ENCODE measurements around the gene CHCHD10. TPM values are rescaled to one million over a fixed set of nuclear protein-coding genes. Genes with fewer than 3 reads are reported as not detected.

The CHCHD10 gene
- total RNA-seq, 1 experiment from 2014 or later = 115 TPM

- peaks cover 12% of the 10 kb centered on the region for H4K20me1 ChIP-seq (ENCODE audit: insufficient read depth, low read depth, low read length)
- peak overlapping the region; percentile 32; the same call in 1 of the 2 replicates for H3K27ac ChIP-seq (ENCODE audit: low read length)
- no peaks in the 10 kb centered on the region for H3K9me3 ChIP-seq (ENCODE audit: low read length)
- no peak for DNase-seq
- no peak overlapping the region for H3K4me3 ChIP-seq (ENCODE audit: low read length)
- H3K4me2 ChIP-seq (ENCODE audit: low read depth, low read length, poor library complexity, severe bottlenecking) = no peak overlapping the region
- H3K36me3 ChIP-seq (ENCODE audit: insufficient read depth, low read length) = 0 out of 2 replicates have a peak, but pooled peaks cover 15% of the 10 kb centered on the region
- no peaks in the 10 kb centered on the region for H3K27me3 ChIP-seq (ENCODE audit: low read length)
- no peak overlapping the region for H3K9ac ChIP-seq (ENCODE audit: low read length)
- no peak overlapping the region for H2AFZ ChIP-seq (ENCODE audit: low read length)
- H3K79me2 ChIP-seq (ENCODE audit: low read length) = peaks cover 20% of the 10 kb centered on the region
- H3K9me2 ChIP-seq (replicated peaks; ENCODE audit: insufficient read depth, low read length) = no peaks in the 10 kb centered on the region
- peaks cover 23% of the 10 kb centered on the region for H3K4me1 ChIP-seq (ENCODE audit: low read length)
Measured at GRCh38 chr22:23784215-23784732, 16.5 kb upstream of the CHCHD10 start.

- Histone ChIP-seq H3K4me3 (ENCODE audit: low read length) (no peak overlapping the region), H3K79me2 (ENCODE audit: low read length) (peaks cover 13% of the 10 kb centered on the region), H3K4me2 (ENCODE audit: low read depth, low read length, poor library complexity, severe bottlenecking) (no peak overlapping the region), H3K9me3 (ENCODE audit: low read length) (no peaks in the 10 kb centered on the region), H3K27me3 (ENCODE audit: low read length) (no peaks in the 10 kb centered on the region), H3K9ac (ENCODE audit: low read length) (no peak overlapping the region), H4K20me1 (ENCODE audit: insufficient read depth, low read depth, low read length) (peaks cover 10% of the 10 kb centered on the region), H2AFZ (ENCODE audit: low read length) (no peak overlapping the region), H3K9me2 (replicated peaks; ENCODE audit: insufficient read depth, low read length) (no peaks in the 10 kb centered on the region), H3K36me3 (ENCODE audit: insufficient read depth, low read length) (0 out of 2 replicates have a peak, but pooled peaks cover 14% of the 10 kb centered on the region), H3K27ac (ENCODE audit: low read length) (no peak overlapping the region), H3K4me1 (ENCODE audit: low read length) (peaks cover 16% of the 10 kb centered on the region)
- DNase-seq = no peak
Measured at GRCh38 chr22:23783265-23784150, 15.7 kb upstream of the CHCHD10 start.

GRCh38 chr22:23782703-23783102 is 14.9 kb upstream of the CHCHD10 start:
- Histone ChIP-seq H4K20me1 (ENCODE audit: insufficient read depth, low read depth, low read length) (peaks cover 3% of the 10 kb centered on the region), H3K36me3 (ENCODE audit: insufficient read depth, low read length) (0 out of 2 replicates have a peak, but pooled peaks cover 7% of the 10 kb centered on the region), H3K4me3 (ENCODE audit: low read length) (no peak overlapping the region), H3K4me1 (ENCODE audit: low read length) (peaks cover 8% of the 10 kb centered on the region), H3K27me3 (ENCODE audit: low read length) (no peaks in the 10 kb centered on the region), H2AFZ (ENCODE audit: low read length) (no peak overlapping the region), H3K4me2 (ENCODE audit: low read depth, low read length, poor library complexity, severe bottlenecking) (no peak overlapping the region), H3K9me3 (ENCODE audit: low read length) (no peaks in the 10 kb centered on the region), H3K9me2 (replicated peaks; ENCODE audit: insufficient read depth, low read length) (no peaks in the 10 kb centered on the region), H3K9ac (ENCODE audit: low read length) (no peak overlapping the region), H3K79me2 (ENCODE audit: low read length) (peaks cover 5% of the 10 kb centered on the region), H3K27ac (ENCODE audit: low read length) (no peak overlapping the region)
- no peak for DNase-seq

- no peak for DNase-seq
- Histone ChIP-seq H3K9me2 (replicated peaks; ENCODE audit: insufficient read depth, low read length) (no peaks in the 10 kb centered on the region), H3K4me1 (ENCODE audit: low read length) (peaks cover 6% of the 10 kb centered on the region), H3K4me2 (ENCODE audit: low read depth, low read length, poor library complexity, severe bottlenecking) (no peak overlapping the region), H2AFZ (ENCODE audit: low read length) (no peak overlapping the region), H3K79me2 (ENCODE audit: low read length) (peaks cover under 1% of the 10 kb centered on the region; the same call in 1 of the 2 replicates), H4K20me1 (ENCODE audit: insufficient read depth, low read depth, low read length) (no peaks in the 10 kb centered on the region), H3K4me3 (ENCODE audit: low read length) (no peak overlapping the region), H3K27ac (ENCODE audit: low read length) (no peak overlapping the region), H3K36me3 (ENCODE audit: insufficient read depth, low read length) (0 out of 2 replicates have a peak, but pooled peaks cover 7% of the 10 kb centered on the region), H3K9me3 (ENCODE audit: low read length) (no peaks in the 10 kb centered on the region), H3K9ac (ENCODE audit: low read length) (no peak overlapping the region), H3K27me3 (ENCODE audit: low read length) (no peaks in the 10 kb centered on the region)
Measured at GRCh38 chr22:23782252-23782651, 14.5 kb upstream of the CHCHD10 start.

- Histone ChIP-seq H3K36me3 (ENCODE audit: insufficient read depth, low read length) (0 out of 2 replicates have a peak, but pooled peaks cover 7% of the 10 kb centered on the region), H3K9me3 (ENCODE audit: low read length) (no peaks in the 10 kb centered on the region), H2AFZ (ENCODE audit: low read length) (no peak overlapping the region), H3K27me3 (ENCODE audit: low read length) (no peaks in the 10 kb centered on the region), H3K79me2 (ENCODE audit: low read length) (no peaks in the 10 kb centered on the region), H3K4me2 (ENCODE audit: low read depth, low read length, poor library complexity, severe bottlenecking) (no peak overlapping the region), H3K27ac (ENCODE audit: low read length) (no peak overlapping the region), H3K9ac (ENCODE audit: low read length) (no peak overlapping the region), H3K9me2 (replicated peaks; ENCODE audit: insufficient read depth, low read length) (no peaks in the 10 kb centered on the region), H3K4me1 (ENCODE audit: low read length) (peaks cover 6% of the 10 kb centered on the region), H4K20me1 (ENCODE audit: insufficient read depth, low read depth, low read length) (no peaks in the 10 kb centered on the region), H3K4me3 (ENCODE audit: low read length) (no peak overlapping the region)
- no peak for DNase-seq
Measured at GRCh38 chr22:23781511-23782183, 13.9 kb upstream of the CHCHD10 start.

- no peak overlapping the region for H3K4me3 ChIP-seq (ENCODE audit: low read length)
- H3K9ac ChIP-seq (ENCODE audit: low read length) = no peak overlapping the region
- DNase-seq = no peak
- H3K36me3 ChIP-seq (ENCODE audit: insufficient read depth, low read length) = 0 out of 2 replicates have a peak, but pooled peaks cover 7% of the 10 kb centered on the region
- H3K9me2 ChIP-seq (replicated peaks; ENCODE audit: insufficient read depth, low read length) = no peaks in the 10 kb centered on the region
- H3K4me1 ChIP-seq (ENCODE audit: low read length) = peaks cover under 1% of the 10 kb centered on the region; the same call in 1 of the 2 replicates
- H3K27ac ChIP-seq (ENCODE audit: low read length) = no peak overlapping the region
- H4K20me1 ChIP-seq (ENCODE audit: insufficient read depth, low read depth, low read length) = no peaks in the 10 kb centered on the region
- no peak overlapping the region for H2AFZ ChIP-seq (ENCODE audit: low read length)
- no peaks in the 10 kb centered on the region for H3K79me2 ChIP-seq (ENCODE audit: low read length)
- H3K27me3 ChIP-seq (ENCODE audit: low read length) = no peaks in the 10 kb centered on the region
- H3K4me2 ChIP-seq (ENCODE audit: low read depth, low read length, poor library complexity, severe bottlenecking) = no peak overlapping the region
- no peaks in the 10 kb centered on the region for H3K9me3 ChIP-seq (ENCODE audit: low read length)
Measured at GRCh38 chr22:23781065-23781464, 13.3 kb upstream of the CHCHD10 start.

GRCh38 chr22:23780146-23780748 is 12.5 kb upstream of the CHCHD10 start:
- Histone ChIP-seq H3K36me3 (ENCODE audit: insufficient read depth, low read length) (0 out of 2 replicates have a peak, but pooled peaks cover 7% of the 10 kb centered on the region), H3K4me2 (ENCODE audit: low read depth, low read length, poor library complexity, severe bottlenecking) (no peak overlapping the region), H3K4me1 (ENCODE audit: low read length) (no peaks in the 10 kb centered on the region), H3K9me3 (ENCODE audit: low read length) (no peaks in the 10 kb centered on the region), H3K27me3 (ENCODE audit: low read length) (no peaks in the 10 kb centered on the region), H3K4me3 (ENCODE audit: low read length) (no peak overlapping the region), H2AFZ (ENCODE audit: low read length) (no peak overlapping the region), H3K9ac (ENCODE audit: low read length) (no peak overlapping the region), H3K79me2 (ENCODE audit: low read length) (no peaks in the 10 kb centered on the region), H3K27ac (ENCODE audit: low read length) (no peak overlapping the region), H3K9me2 (replicated peaks; ENCODE audit: insufficient read depth, low read length) (no peaks in the 10 kb centered on the region), H4K20me1 (ENCODE audit: insufficient read depth, low read depth, low read length) (no peaks in the 10 kb centered on the region; the same call in 1 of the 2 replicates)
- no peak for DNase-seq
